Left kidney (tissue), 8 donors: ENCODE results near the gene IGLL5. TPM values are rescaled to one million over a fixed set of nuclear protein-coding genes. Genes with fewer than 3 reads are reported as not detected.
A peak's percentile ranks its signal among the peaks of the same experiment; 100 is the strongest.

Source experiments
- DNase-seq: peaks from one replicate; pipeline ENCODE4 v3.0.0-alpha.2; 2013
- long read RNA-seq, 8 donors: transcript quantifications; one replicate each; lab custom pipeline, GENCODE V29; 2026
- polyA plus RNA-seq: library from polyadenylated mRNA; unstranded; fragments of 120-200 nt; gene quantifications from one replicate; pipeline ENCODE4 v1.2.1, GENCODE V29; 2013; ENCODE audit not compliant: insufficient read length

Gene IGLL5
- not detected for polyA plus RNA-seq
- long read RNA-seq, donor 1 = 0 reads
- long read RNA-seq, donor 2 = 0 reads
- long read RNA-seq, donor 3 = 0 reads
- long read RNA-seq, donor 4 = 0 reads
- long read RNA-seq, donor 5 = 0 reads
- long read RNA-seq, donor 6 = 0 reads
- long read RNA-seq, donor 7 = 0 reads
- long read RNA-seq, donor 8 = 0 reads

- DNase-seq = no peak
These were observed at the start of gene IGLL5 for GRCh38 chr22:22887621-22888503. Gene IGLL5, plus strand, starts transcription at chr22:22887816. Its CDS starts 238 bp downstream, at chr22:22888054.

GRCh38 chr22:22838148-22838786, 49.3 kb upstream of the IGLL5 start:
- DNase-seq = no peak

- DNase-seq = no peak
These were observed 47.9 kb upstream of the IGLL5 start for GRCh38 chr22:22839570-22840314.

- DNase-seq = no peak
These were observed 46.8 kb upstream of the IGLL5 start for GRCh38 chr22:22840780-22841179.

- no peak for DNase-seq
These were observed 46.0 kb upstream of the IGLL5 start for GRCh38 chr22:22841598-22841997.

GRCh38 chr22:22842085-22842484, 45.5 kb upstream of the IGLL5 start:
- DNase-seq = no peak

- no peak for DNase-seq
These were observed 43.8 kb upstream of the IGLL5 start for GRCh38 chr22:22843848-22844247.

GRCh38 chr22:22847241-22847640, 40.4 kb upstream of the IGLL5 start:
- DNase-seq = no peak

- DNase-seq = peak; percentile 49
These were observed 39.2 kb upstream of the IGLL5 start for GRCh38 chr22:22848364-22848866.

- DNase-seq = no peak
These were observed 37.7 kb upstream of the IGLL5 start for GRCh38 chr22:22849640-22850610.

- no peak for DNase-seq
These were observed 35.6 kb upstream of the IGLL5 start for GRCh38 chr22:22851969-22852368.

GRCh38 chr22:22853713-22854112, 33.9 kb upstream of the IGLL5 start:
- DNase-seq = no peak

GRCh38 chr22:22854466-22854865, 33.1 kb upstream of the IGLL5 start:
- DNase-seq = no peak

GRCh38 chr22:22855085-22855484, 32.5 kb upstream of the IGLL5 start:
- no peak for DNase-seq

- DNase-seq = no peak
These were observed 31.9 kb upstream of the IGLL5 start for GRCh38 chr22:22855617-22856308.

GRCh38 chr22:22856364-22856763, 31.3 kb upstream of the IGLL5 start:
- no peak for DNase-seq

- no peak for DNase-seq
These were observed 30.6 kb upstream of the IGLL5 start for GRCh38 chr22:22856885-22857606.

- DNase-seq = no peak
These were observed 29.7 kb upstream of the IGLL5 start for GRCh38 chr22:22857607-22858558.
